ENCODE data around the gene RIN3. TPM values are rescaled to one million over a fixed set of nuclear protein-coding genes. Genes with fewer than 3 reads are reported as not detected.

The RIN3 gene
- total RNA-seq, 1 experiment from 2014 or later: 1.5 TPM

DNA sequence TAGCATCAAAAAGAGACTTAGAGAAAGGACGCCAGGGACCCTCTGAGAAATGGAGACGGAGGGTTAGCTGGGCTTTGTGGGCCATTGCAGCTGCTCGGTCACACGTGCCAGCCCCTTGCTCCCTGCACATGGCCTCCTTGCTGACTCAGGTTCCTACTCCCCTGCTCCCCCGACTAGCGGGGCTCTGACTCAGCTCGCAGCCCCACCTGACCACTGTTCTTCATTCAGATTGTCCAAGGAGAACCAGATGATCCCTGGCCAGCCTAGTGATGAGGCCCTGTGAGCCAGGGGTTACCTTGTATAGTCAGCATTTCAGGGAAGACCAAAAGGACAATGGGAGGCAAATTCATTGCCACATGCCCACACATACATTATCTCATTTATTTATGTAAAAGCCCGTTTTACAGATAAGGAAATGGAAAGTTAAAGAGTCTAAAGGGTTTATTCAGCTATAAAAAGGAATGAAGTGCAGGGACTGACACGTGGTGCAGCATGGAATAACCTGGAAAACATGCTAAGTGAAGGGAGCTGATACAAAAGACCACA, 131.5 kb downstream of the RIN3 start:
- H3K4ac ChIP-seq (ENCODE audit: low read depth, low read length): no peak overlapping the region
- DNase-seq: no peak
- no peak overlapping the region for H2AFZ ChIP-seq (ENCODE audit: low read length)
- no CpG with 5 or more reads among the region's 9 CpGs for WGBS (ENCODE audit: extremely low coverage, insufficient read length, low lambda C conversion rate)
- H3K27me3 Mint-ChIP-seq (ENCODE audit: low read depth): no peaks in the 10 kb centered on the region; the same call in none of the 2 replicates
- no peak overlapping the region for H2BK120ac ChIP-seq (ENCODE audit: low read depth, low read length, poor library complexity, severe bottlenecking)
- H3K56ac ChIP-seq (ENCODE audit: insufficient read length, low read depth, low read length): no peak overlapping the region
- no peaks in the 10 kb centered on the region for H4K20me1 ChIP-seq (ENCODE audit: control insufficient read depth, insufficient read depth, insufficient read length)
- no peaks in the 10 kb centered on the region for H3K27me3 ChIP-seq (ENCODE audit: insufficient read depth, low read length)
- no peak overlapping the region for H2BK5ac ChIP-seq (ENCODE audit: insufficient read length, low read length)
- no peak overlapping the region for H2BK20ac ChIP-seq (ENCODE audit: low read depth, low read length, poor library complexity, severe bottlenecking)
- no peak overlapping the region for H3K27ac ChIP-seq (ENCODE audit: insufficient read length, low read depth, low read length)
- H2AK5ac ChIP-seq (ENCODE audit: insufficient read length, low read length): no peak overlapping the region
- no peaks in the 10 kb centered on the region for H3K9me3 Mint-ChIP-seq
- H3K79me1 ChIP-seq (ENCODE audit: insufficient read depth, low read depth, low read length, poor library complexity, severe bottlenecking): no peaks in the 10 kb centered on the region
- no peak overlapping the region for H3K27ac Mint-ChIP-seq
- no peak overlapping the region for H3K4me3 Mint-ChIP-seq
- no peak overlapping the region for H4K8ac ChIP-seq (replicated peaks; ENCODE audit: insufficient read length, low read depth, low read length)
- H4K5ac ChIP-seq (ENCODE audit: insufficient read length, low read depth, low read length): no peak overlapping the region
- no peak overlapping the region for H3K4me2 ChIP-seq (ENCODE audit: insufficient read depth, insufficient read length, low read length)
- H3K4me1 Mint-ChIP-seq: no peaks in the 10 kb centered on the region
- H3K23me2 ChIP-seq (ENCODE audit: insufficient read length, low read depth, low read length, poor library complexity, severe bottlenecking): no peaks in the 10 kb centered on the region
- no peaks in the 10 kb centered on the region for H3K9me3 ChIP-seq (ENCODE audit: control insufficient read depth, low read depth, low read length)
- H2BK15ac ChIP-seq (ENCODE audit: low read depth, low read length): no peak overlapping the region
- no peak overlapping the region for H3K18ac ChIP-seq (ENCODE audit: insufficient read length, low read depth, low read length)
- no peak for TF ChIP-seq CTCF (conservative IDR thresholded peaks at IDR 0.05)
- no peaks in the 10 kb centered on the region for H3K79me2 ChIP-seq (ENCODE audit: insufficient read depth, low read length)
- H4K91ac ChIP-seq (ENCODE audit: insufficient read length, low read depth, low read length): no peak overlapping the region
- no peak overlapping the region for H3K23ac ChIP-seq (ENCODE audit: insufficient read length, low read depth, low read length)
- no peak overlapping the region for H3T11ph ChIP-seq (ENCODE audit: low read length)
- no peak overlapping the region; the same call in 1 of the 2 replicates for H3K14ac ChIP-seq (ENCODE audit: insufficient read depth, low read length)
- H3K9ac ChIP-seq (ENCODE audit: extremely low read depth, insufficient read length, low read length): no peak overlapping the region
- peaks cover 0 to 6% (median 0%) of the 10 kb centered on the region in 3 experiments; a peak in 2 of 7 replicates for H3K36me3 Mint-ChIP-seq (ENCODE audit: insufficient read depth in 1 of 3, low read depth in 3 of 3)
- no peaks in the 10 kb centered on the region for H3K4me1 ChIP-seq (ENCODE audit: insufficient read depth, low read length)
- no peak overlapping the region for H2BK12ac ChIP-seq (ENCODE audit: insufficient read length, low read depth, low read length)
